Kidney (tissue), 14 donors: ENCODE results near the gene FITM1. TPM values are rescaled to one million over a fixed set of nuclear protein-coding genes. Genes with fewer than 3 reads are reported as not detected.

Experiments used
- DNase-seq, 5 donors: peaks; one replicate each; pipeline ENCODE4 v3.0.0-alpha.2; 2013 to 2020
- FAIRE-seq: peaks from 2 replicates; lab custom pipeline; 2012; peaks lifted over from hg19 to GRCh38; lab: Jason Lieb, UNC
- H3K27ac ChIP-seq, 2 donors: one replicate each; pipeline ENCODE4 v1.7.0; 2013; ENCODE audit warnings: low read depth in 2 of 2, low read length in 2 of 2, inconsistent platforms in 1 of 2
- H3K27me3 ChIP-seq: one replicate; pipeline ENCODE4 v1.7.1; 2013; ENCODE audit warnings: low read length, inconsistent platforms; ENCODE audit not compliant: control insufficient read depth, insufficient read depth
- H3K36me3 ChIP-seq, 3 donors: one replicate each; pipeline versions ENCODE4 v1.7.0 to v1.7.1; 2013; ENCODE audit warnings: low read length in 3 of 3, control low read depth in 1 of 3, inconsistent platforms in 1 of 3; ENCODE audit not compliant: insufficient read depth in 3 of 3, control insufficient read depth in 2 of 3
- H3K4me1 ChIP-seq, 3 donors: one replicate each; pipeline versions ENCODE4 v1.7.0 to v1.7.1; 2013; ENCODE audit warnings: low read length in 3 of 3, inconsistent platforms in 1 of 3, low read depth in 1 of 3; ENCODE audit not compliant: control insufficient read depth in 2 of 3, insufficient read depth in 2 of 3
- H3K4me3 ChIP-seq, 3 donors: one replicate each; pipeline versions ENCODE4 v1.7.0 to v1.8.1; 2013; ENCODE audit warnings: low read length in 3 of 3, control low read depth in 1 of 3, inconsistent platforms in 1 of 3
- H3K9ac ChIP-seq, 3 donors: one replicate each; pipeline versions ENCODE4 v1.7.0 to v1.7.1; 2013; ENCODE audit warnings: low read length in 3 of 3, control low read depth in 1 of 3, inconsistent platforms in 1 of 3
- H3K9me3 ChIP-seq, 3 donors: one replicate each; pipeline versions ENCODE4 v1.7.0 to v1.7.1; 2013; ENCODE audit warnings: low read length in 3 of 3, control low read depth in 1 of 3, inconsistent platforms in 1 of 3; ENCODE audit not compliant: control insufficient read depth in 2 of 3, insufficient read depth in 1 of 3
- CTCF ChIP-seq: IDR thresholded peaks from 3 replicates; pipeline ENCODE4 v1.5.1; 2012; ENCODE audit warnings: mild to moderate bottlenecking, moderate library complexity, borderline replicate concordance; ENCODE audit not compliant: insufficient read depth; ENCODE audit errors: extremely low read depth
- intact Hi-C: fragments of 100-400 bp; cut with DNase I; formaldehyde crosslinking; loops from one replicate; pipeline ENCODE4 v1.11.1; 2022
- polyA plus RNA-seq: library from polyadenylated mRNA; stranded (reverse); fragments of 350-450 nt; fragmentation: Illumina TruSeq; extraction: RNeasy Lipid Tissue Mini Kit (QIAGEN cat#74804); gene quantifications from one replicate; pipeline ENCODE4 v1.2.3, GENCODE V29; 2014; ENCODE audit warnings: low read depth, low replicate concordance; ENCODE audit not compliant: insufficient read depth
- total RNA-seq: library from RNA; stranded (reverse); fragmentation: NEBNext Ultra II Directional; extraction: Animal tissue kit (Norgen Biotek cat#: 25700); gene quantifications from one replicate; pipeline ENCODE4 v1.2.1, GENCODE V29; 2021
- donor health status: control.
- donor health status: control.
- donor health status: control.
- donor health status: control.
- donor health status: control.
- donor health status: DM: yes; HTN: yes; CAD: no.
- donor health status: Normal renal cell carcinoma (clear cell type).

FITM1 gene
- total and polyA plus RNA-seq, 2 donors from 2014 or later = 1.2 to 1.3 TPM

- H3K27me3 ChIP-seq = no peaks in the 10 kb centered on the region
- FAIRE-seq (no peak), DNase-seq (peak in 1 of 5 donors; percentile 71)
- no peak overlapping the region for H3K27ac ChIP-seq
- peaks cover 0 to 14% (median 4%) of the 10 kb centered on the region in 3 donors for H3K4me1 ChIP-seq
- H3K4me3 ChIP-seq = no peak overlapping the region
- no peaks in the 10 kb centered on the region for H3K9me3 ChIP-seq
- H3K36me3 ChIP-seq = peaks cover 0 to 31% (median 16%) of the 10 kb centered on the region in 3 donors
- no peak overlapping the region for H3K9ac ChIP-seq
- intact Hi-C loops = no loop called here
- TF ChIP-seq CTCF = no peak
Observed at GRCh38 chr14:24098927-24099813, 31.3 kb upstream of the FITM1 start.

GRCh38 chr14:24100197-24100981 lies 30.1 kb upstream of the FITM1 start:
- DNase-seq (peak in 1 of 5 donors; percentile 7), FAIRE-seq (no peak)
- H3K4me3 ChIP-seq = no peak overlapping the region
- intact Hi-C loops = no loop called here
- H3K9me3 ChIP-seq = no peaks in the 10 kb centered on the region
- peaks cover 0 to 10% (median 0%) of the 10 kb centered on the region in 3 donors for H3K4me1 ChIP-seq
- TF ChIP-seq CTCF = no peak
- H3K27ac ChIP-seq = no peak overlapping the region
- H3K9ac ChIP-seq = no peak overlapping the region
- no peaks in the 10 kb centered on the region for H3K27me3 ChIP-seq
- H3K36me3 ChIP-seq = peaks cover 0 to 31% (median 16%) of the 10 kb centered on the region in 3 donors

- peak overlapping the region in 1 of 3 donors; percentile 16 for H3K9ac ChIP-seq
- FAIRE-seq (no peak), DNase-seq (no peak)
- peaks cover 0 to 6% (median 0%) of the 10 kb centered on the region in 3 donors for H3K4me1 ChIP-seq
- H3K27me3 ChIP-seq = no peaks in the 10 kb centered on the region
- intact Hi-C loops = no loop called here
- H3K36me3 ChIP-seq = peaks cover 0 to 31% (median 16%) of the 10 kb centered on the region in 3 donors
- no peak for TF ChIP-seq CTCF
- no peak overlapping the region for H3K27ac ChIP-seq
- no peak overlapping the region for H3K4me3 ChIP-seq
- no peaks in the 10 kb centered on the region for H3K9me3 ChIP-seq
Observed at GRCh38 chr14:24100982-24101494, 29.4 kb upstream of the FITM1 start.
